Measurements from ENCODE around the gene RANBP3. TPM values are rescaled to one million over a fixed set of nuclear protein-coding genes. Genes with fewer than 3 reads are reported as not detected.
"Not testable (repeated sequence)": the region's sequence is repeated elsewhere in the genome, so short reads cannot be mapped to it uniquely, and the experiment has no call there.

Gene RANBP3
- total RNA-seq, 3 donors from 2014 or later (not counting 1 experiment from before 2014, with no cell fraction given), result 73.9 to 95.2 (median 89.7) TPM

DNA sequence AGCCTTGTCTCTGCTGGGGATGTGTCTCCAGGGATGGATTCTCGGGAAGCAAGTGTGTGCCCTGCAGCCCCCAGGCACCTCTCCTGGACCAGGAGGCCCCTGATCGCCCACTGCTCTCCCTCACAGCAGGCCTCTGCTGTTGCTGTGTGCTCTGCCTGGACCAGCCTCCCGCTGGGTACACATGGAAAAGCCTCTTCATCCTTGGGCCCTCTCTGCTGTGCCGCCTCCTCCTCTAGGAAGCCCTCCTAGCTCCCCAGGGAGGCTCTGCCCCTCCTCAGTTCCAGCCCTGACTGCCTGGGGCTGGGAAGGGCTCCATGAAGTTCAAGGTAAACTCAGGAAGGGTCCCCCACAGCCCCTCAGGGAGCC lies 86.4 kb downstream of the RANBP3 start:
- no peak overlapping the region for H3K4me3 Mint-ChIP-seq
- H3K36me3 Mint-ChIP-seq, result no peaks in the 10 kb centered on the region
- DNase-seq (no peak), ATAC-seq (no peak)
- Histone ChIP-seq H3K4me3 (ENCODE audit: low read length) (no peak overlapping the region), H3K27ac (ENCODE audit: low read length) (no peak overlapping the region), H3K4me1 (ENCODE audit: control insufficient read depth, insufficient read depth, low read length) (no peaks in the 10 kb centered on the region), H3K27me3 (ENCODE audit: control insufficient read depth, insufficient read depth, low read length) (no peaks in the 10 kb centered on the region), H3K36me3 (ENCODE audit: control insufficient read depth, insufficient read depth, low read length) (peaks cover 18% of the 10 kb centered on the region), H3K9me3 (ENCODE audit: control insufficient read depth, insufficient read depth, low read length) (no peaks in the 10 kb centered on the region)
- peaks cover 0 to 3% of the 10 kb centered on the region in 2 donors for H3K27me3 Mint-ChIP-seq (ENCODE audit: low read depth in 2 of 2)
- no peak overlapping the region for H3K27ac Mint-ChIP-seq
- no peaks in the 10 kb centered on the region for H3K9me3 Mint-ChIP-seq
- intact Hi-C loops (cut with micrococcal nuclease), result no loop called here
- TF ChIP-seq, protein P1, sequence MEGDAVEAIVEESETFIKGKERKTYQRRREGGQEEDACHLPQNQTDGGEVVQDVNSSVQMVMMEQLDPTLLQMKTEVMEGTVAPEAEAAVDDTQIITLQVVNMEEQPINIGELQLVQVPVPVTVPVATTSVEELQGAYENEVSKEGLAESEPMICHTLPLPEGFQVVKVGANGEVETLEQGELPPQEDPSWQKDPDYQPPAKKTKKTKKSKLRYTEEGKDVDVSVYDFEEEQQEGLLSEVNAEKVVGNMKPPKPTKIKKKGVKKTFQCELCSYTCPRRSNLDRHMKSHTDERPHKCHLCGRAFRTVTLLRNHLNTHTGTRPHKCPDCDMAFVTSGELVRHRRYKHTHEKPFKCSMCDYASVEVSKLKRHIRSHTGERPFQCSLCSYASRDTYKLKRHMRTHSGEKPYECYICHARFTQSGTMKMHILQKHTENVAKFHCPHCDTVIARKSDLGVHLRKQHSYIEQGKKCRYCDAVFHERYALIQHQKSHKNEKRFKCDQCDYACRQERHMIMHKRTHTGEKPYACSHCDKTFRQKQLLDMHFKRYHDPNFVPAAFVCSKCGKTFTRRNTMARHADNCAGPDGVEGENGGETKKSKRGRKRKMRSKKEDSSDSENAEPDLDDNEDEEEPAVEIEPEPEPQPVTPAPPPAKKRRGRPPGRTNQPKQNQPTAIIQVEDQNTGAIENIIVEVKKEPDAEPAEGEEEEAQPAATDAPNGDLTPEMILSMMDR (IDR thresholded peaks at IDR 0.05), result no peak
- H3K4me1 Mint-ChIP-seq, result peaks cover 0 to 7% of the 10 kb centered on the region in 2 donors
- WGBS (ENCODE audit: insufficient coverage), result 67% methylated on average over 4 of the region's 4 CpGs

DNA sequence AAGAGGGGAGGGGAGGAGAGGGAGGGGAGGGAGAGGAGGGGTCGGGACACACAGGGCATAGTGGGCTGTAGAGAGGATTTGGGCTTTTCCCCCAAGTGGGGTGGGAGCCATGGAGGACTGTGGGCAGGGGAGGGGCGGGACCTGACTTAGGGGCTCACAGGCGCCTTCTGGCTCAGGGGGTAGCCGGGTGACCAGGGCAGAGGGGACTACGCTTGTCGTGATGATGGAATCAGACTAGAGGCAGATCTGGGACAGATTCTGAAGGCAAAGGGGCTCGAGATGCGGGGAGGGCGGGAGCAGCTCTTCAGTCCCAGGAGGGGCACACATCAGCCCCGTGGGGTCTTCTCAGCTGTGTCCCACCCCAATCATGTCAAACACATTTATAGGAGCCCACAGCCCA lies 87.8 kb downstream of the RANBP3 start:
- 63% methylated on average over 10 of the region's 10 CpGs for WGBS (ENCODE audit: insufficient coverage)
- H3K4me1 ChIP-seq (ENCODE audit: control insufficient read depth, insufficient read depth, low read length), result no peaks in the 10 kb centered on the region
- Mint-ChIP-seq H3K27me3 (ENCODE audit: low read depth in 2 of 2) (peaks cover 0 to 6% of the 10 kb centered on the region in 2 donors), H3K27ac (no peak overlapping the region), H3K4me3 (no peak overlapping the region), H3K9me3 (no peaks in the 10 kb centered on the region), H3K4me1 (peaks cover 0 to 7% of the 10 kb centered on the region in 2 donors), H3K36me3 (no peaks in the 10 kb centered on the region)
- no peaks in the 10 kb centered on the region for H3K27me3 ChIP-seq (ENCODE audit: control insufficient read depth, insufficient read depth, low read length)
- DNase-seq (no peak), ATAC-seq (no peak)
- no peaks in the 10 kb centered on the region for H3K9me3 ChIP-seq (ENCODE audit: control insufficient read depth, insufficient read depth, low read length)
- H3K27ac ChIP-seq (ENCODE audit: low read length), result no peak overlapping the region
- H3K36me3 ChIP-seq (ENCODE audit: control insufficient read depth, insufficient read depth, low read length), result peaks cover 4% of the 10 kb centered on the region
- H3K4me3 ChIP-seq (ENCODE audit: low read length), result no peak overlapping the region
- TF ChIP-seq, protein P1 (IDR thresholded peaks at IDR 0.05), result no peak
- intact Hi-C loops (cut with micrococcal nuclease), result no loop called here

DNA sequence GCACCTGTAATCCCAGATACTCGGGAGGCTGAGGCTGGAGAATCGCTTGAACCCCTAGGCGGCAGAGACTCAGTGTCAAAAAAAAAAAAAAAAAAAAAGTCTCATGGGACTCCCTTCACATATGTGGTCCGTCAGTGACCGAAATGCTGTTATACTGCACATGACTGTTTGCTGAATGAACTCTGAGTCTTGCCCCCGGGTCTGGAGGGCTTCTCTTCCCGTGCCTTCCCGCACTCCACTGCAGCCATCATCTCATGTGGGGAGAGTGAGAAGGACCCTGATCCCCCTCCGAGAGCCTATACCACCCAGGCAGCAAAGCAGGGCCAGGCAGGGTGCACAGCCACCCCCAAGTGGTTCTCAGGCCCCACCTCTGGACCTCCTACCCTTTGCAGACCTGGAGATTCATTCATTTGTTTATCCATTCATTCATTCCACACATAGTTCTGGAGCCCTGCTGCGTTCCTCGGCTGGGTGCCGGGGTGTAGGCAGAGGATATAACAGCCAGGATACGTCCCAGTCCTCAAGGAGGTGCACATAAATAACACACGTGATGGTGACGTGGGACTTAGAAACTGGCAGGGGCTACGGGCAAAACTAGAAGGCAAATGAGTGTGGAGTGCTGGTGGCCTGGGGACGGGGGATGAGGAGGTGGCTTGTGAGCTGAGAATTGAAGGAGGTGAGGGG lies 88.5 kb downstream of the RANBP3 start:
- peaks cover 0 to 7% of the 10 kb centered on the region in 2 donors for H3K4me1 Mint-ChIP-seq
- 70% methylated on average over 16 of the region's 17 CpGs for WGBS (ENCODE audit: insufficient coverage)
- intact Hi-C loops (cut with micrococcal nuclease), result no loop called here
- H3K36me3 Mint-ChIP-seq, result no peaks in the 10 kb centered on the region
- no peak overlapping the region for H3K27ac ChIP-seq (ENCODE audit: low read length)
- H3K4me3 ChIP-seq (ENCODE audit: low read length), result no peak overlapping the region
- no peaks in the 10 kb centered on the region for H3K9me3 ChIP-seq (ENCODE audit: control insufficient read depth, insufficient read depth, low read length)
- H3K4me1 ChIP-seq (ENCODE audit: control insufficient read depth, insufficient read depth, low read length), result no peaks in the 10 kb centered on the region
- TF ChIP-seq, protein P1 (IDR thresholded peaks at IDR 0.05), result no peak
- H3K27me3 Mint-ChIP-seq (ENCODE audit: low read depth in 2 of 2), result peaks cover 0 to 6% of the 10 kb centered on the region in 2 donors
- H3K27ac Mint-ChIP-seq, result no peak overlapping the region
- H3K9me3 Mint-ChIP-seq, result no peaks in the 10 kb centered on the region
- no peaks in the 10 kb centered on the region for H3K27me3 ChIP-seq (ENCODE audit: control insufficient read depth, insufficient read depth, low read length)
- H3K4me3 Mint-ChIP-seq, result no peak overlapping the region
- H3K36me3 ChIP-seq (ENCODE audit: control insufficient read depth, insufficient read depth, low read length), result no peaks in the 10 kb centered on the region
- no peak for DNase-seq
- no peak for ATAC-seq

DNA sequence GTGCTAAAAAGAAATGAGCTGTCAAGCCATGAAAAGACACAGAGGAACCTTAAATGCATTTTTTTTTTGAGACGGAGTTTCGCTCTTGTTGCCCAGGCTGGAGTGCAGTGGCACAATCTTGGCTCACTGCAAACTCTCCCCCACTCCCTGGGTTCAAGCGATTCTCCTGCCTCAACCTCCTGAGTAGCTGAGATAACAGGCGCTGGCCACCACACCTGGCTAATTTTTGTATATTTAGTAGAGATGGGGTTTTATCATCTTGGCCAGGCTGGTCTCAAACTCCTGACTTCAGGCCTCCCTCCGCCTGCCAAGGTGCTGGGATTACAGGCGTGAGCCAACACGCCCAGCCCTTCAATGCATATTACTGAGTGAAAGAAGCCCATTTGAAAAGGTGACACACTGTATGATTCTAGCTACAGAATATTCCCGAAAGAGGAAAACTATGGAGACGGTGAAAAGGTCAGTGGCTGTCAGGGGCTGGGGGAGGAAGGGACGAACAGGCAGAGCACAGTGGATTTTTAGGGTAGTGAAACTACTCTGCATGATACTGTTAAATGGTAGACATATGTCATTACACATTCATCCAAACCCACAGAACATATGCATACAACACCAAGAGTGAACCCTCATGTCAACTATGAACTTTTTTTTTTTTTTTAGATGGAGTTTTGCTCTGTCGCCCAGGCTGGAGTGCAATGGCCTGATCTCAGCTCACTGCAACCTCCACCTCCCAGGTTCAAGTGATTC lies 93.7 kb downstream of the RANBP3 start:
- WGBS (ENCODE audit: insufficient coverage), result 78% methylated on average over 9 of the region's 11 CpGs
- H3K36me3 Mint-ChIP-seq; H3K4me1 Mint-ChIP-seq; H3K9me3 Mint-ChIP-seq; H3K27me3 ChIP-seq (ENCODE audit: control insufficient read depth, insufficient read depth, low read length); intact Hi-C loops (cut with micrococcal nuclease); H3K4me3 ChIP-seq (ENCODE audit: low read length); H3K4me3 Mint-ChIP-seq; H3K9me3 ChIP-seq (ENCODE audit: control insufficient read depth, insufficient read depth, low read length); ATAC-seq; H3K36me3 ChIP-seq (ENCODE audit: control insufficient read depth, insufficient read depth, low read length); DNase-seq; H3K27ac ChIP-seq (ENCODE audit: low read length); H3K4me1 ChIP-seq (ENCODE audit: control insufficient read depth, insufficient read depth, low read length); H3K27ac Mint-ChIP-seq: not testable (repeated sequence)
- H3K27me3 Mint-ChIP-seq (ENCODE audit: low read depth in 2 of 2), result peaks cover 0 to 11% of the 10 kb centered on the region in 2 donors

DNA sequence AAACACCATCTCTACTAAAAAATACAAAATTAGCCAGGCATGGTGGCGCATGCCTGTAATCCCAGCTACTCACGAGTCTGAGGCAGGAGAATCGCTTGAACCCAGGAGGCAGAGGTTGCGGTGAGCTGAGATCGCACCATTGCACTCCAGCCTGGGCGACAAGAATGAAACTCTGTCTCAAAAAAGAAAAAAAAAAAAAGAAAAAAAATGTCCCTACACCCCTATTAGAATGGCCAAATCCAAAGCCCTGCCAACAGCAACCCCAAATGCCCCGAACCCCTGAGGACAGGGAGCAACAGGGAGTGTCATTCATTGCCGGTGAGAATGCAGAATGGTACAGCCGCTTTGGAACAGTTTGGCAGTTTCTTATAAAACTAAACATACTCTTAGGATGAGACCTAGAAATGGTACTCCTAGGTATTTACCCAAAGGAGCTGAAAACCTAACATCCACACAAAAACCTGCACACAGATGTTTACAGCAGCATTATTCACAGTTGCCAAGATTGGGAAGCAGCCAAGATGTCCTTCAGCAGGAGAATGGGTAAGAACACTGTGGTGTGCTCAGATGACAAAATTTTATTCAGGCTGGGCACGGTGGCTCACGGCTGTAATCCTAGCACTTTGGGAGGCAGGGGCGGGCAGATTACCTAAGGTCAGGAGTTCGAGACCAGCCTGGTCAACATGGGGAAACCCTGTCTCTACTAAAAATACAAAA lies 94.6 kb downstream of the RANBP3 start:
- H3K36me3 Mint-ChIP-seq; H3K36me3 ChIP-seq (ENCODE audit: control insufficient read depth, insufficient read depth, low read length); intact Hi-C loops (cut with micrococcal nuclease); H3K9me3 ChIP-seq (ENCODE audit: control insufficient read depth, insufficient read depth, low read length); DNase-seq; ATAC-seq; H3K27ac ChIP-seq (ENCODE audit: low read length); H3K4me1 ChIP-seq (ENCODE audit: control insufficient read depth, insufficient read depth, low read length); H3K9me3 Mint-ChIP-seq; H3K27me3 ChIP-seq (ENCODE audit: control insufficient read depth, insufficient read depth, low read length); H3K4me3 ChIP-seq (ENCODE audit: low read length); H3K4me1 Mint-ChIP-seq; H3K4me3 Mint-ChIP-seq; H3K27ac Mint-ChIP-seq: not testable (repeated sequence)
- WGBS (ENCODE audit: insufficient coverage), result 84% methylated on average over 12 of the region's 13 CpGs
- peaks cover 0 to 11% of the 10 kb centered on the region in 2 donors for H3K27me3 Mint-ChIP-seq (ENCODE audit: low read depth in 2 of 2)

All from natural killer cell (primary cell).